ENCODE measurements around the gene RNU1-1.
"Not testable (repeated sequence)": the region's sequence is repeated elsewhere in the genome, so short reads cannot be mapped to it uniquely, and the experiment has no call there.

RNU1-1 gene

GRCh38 chr1:16514107-16515055 is at the start of gene RNU1-1:
Gene RNU1-1 (minus strand): TSS chr1:16514285.
- DNase-seq (ENCODE audit: low spot score): peak; percentile 65

- not testable (repeated sequence) for DNase-seq (ENCODE audit: low spot score)
These were observed 47.0 kb upstream of the RNU1-1 start for GRCh38 chr1:16561035-16561434.

- DNase-seq (ENCODE audit: low spot score): not testable (repeated sequence)
These were observed 46.4 kb upstream of the RNU1-1 start for GRCh38 chr1:16560498-16560897.

- not testable (repeated sequence) for DNase-seq (ENCODE audit: low spot score)
These were observed 45.6 kb upstream of the RNU1-1 start for GRCh38 chr1:16559688-16560087.

- DNase-seq (ENCODE audit: low spot score): not testable (repeated sequence)
These were observed 42.9 kb upstream of the RNU1-1 start for GRCh38 chr1:16557034-16557433.

GRCh38 chr1:16553244-16553643 is 39.2 kb upstream of the RNU1-1 start:
- DNase-seq (ENCODE audit: low spot score): not testable (repeated sequence)

GRCh38 chr1:16550212-16550918 is 36.3 kb upstream of the RNU1-1 start:
- DNase-seq (ENCODE audit: low spot score): not testable (repeated sequence)

- DNase-seq (ENCODE audit: low spot score): not testable (repeated sequence)
These were observed 35.5 kb upstream of the RNU1-1 start for GRCh38 chr1:16549545-16549944.

GRCh38 chr1:16547502-16548241 is 33.6 kb upstream of the RNU1-1 start:
- not testable (repeated sequence) for DNase-seq (ENCODE audit: low spot score)

- peak; percentile 13 for DNase-seq (ENCODE audit: low spot score)
These were observed 31.6 kb upstream of the RNU1-1 start for GRCh38 chr1:16545682-16546095.

GRCh38 chr1:16540421-16540893 is 26.4 kb upstream of the RNU1-1 start:
- DNase-seq (ENCODE audit: low spot score): not testable (repeated sequence)

GRCh38 chr1:16537528-16537927 is 23.4 kb upstream of the RNU1-1 start:
- DNase-seq (ENCODE audit: low spot score): not testable (repeated sequence)

GRCh38 chr1:16536796-16537195 is 22.7 kb upstream of the RNU1-1 start:
- not testable (repeated sequence) for DNase-seq (ENCODE audit: low spot score)

- DNase-seq (ENCODE audit: low spot score): not testable (repeated sequence)
These were observed 21.8 kb upstream of the RNU1-1 start for GRCh38 chr1:16535898-16536297.

- DNase-seq (ENCODE audit: low spot score): not testable (repeated sequence)
These were observed 21.4 kb upstream of the RNU1-1 start for GRCh38 chr1:16535487-16535886.

GRCh38 chr1:16534829-16535456 is 20.9 kb upstream of the RNU1-1 start:
- not testable (repeated sequence) for DNase-seq (ENCODE audit: low spot score)

GRCh38 chr1:16534239-16534828 is 20.2 kb upstream of the RNU1-1 start:
- not testable (repeated sequence) for DNase-seq (ENCODE audit: low spot score)

GRCh38 chr1:16532235-16532991 is 18.3 kb upstream of the RNU1-1 start:
- not testable (repeated sequence) for DNase-seq (ENCODE audit: low spot score)

- DNase-seq (ENCODE audit: low spot score): not testable (repeated sequence)
These were observed 14.3 kb upstream of the RNU1-1 start for GRCh38 chr1:16528338-16528737.

GRCh38 chr1:16525769-16526168 is 11.7 kb upstream of the RNU1-1 start:
- not testable (repeated sequence) for DNase-seq (ENCODE audit: low spot score)

Data from SW480 (cell line).